ENCODE results near the gene ITGB4.

DNA sequence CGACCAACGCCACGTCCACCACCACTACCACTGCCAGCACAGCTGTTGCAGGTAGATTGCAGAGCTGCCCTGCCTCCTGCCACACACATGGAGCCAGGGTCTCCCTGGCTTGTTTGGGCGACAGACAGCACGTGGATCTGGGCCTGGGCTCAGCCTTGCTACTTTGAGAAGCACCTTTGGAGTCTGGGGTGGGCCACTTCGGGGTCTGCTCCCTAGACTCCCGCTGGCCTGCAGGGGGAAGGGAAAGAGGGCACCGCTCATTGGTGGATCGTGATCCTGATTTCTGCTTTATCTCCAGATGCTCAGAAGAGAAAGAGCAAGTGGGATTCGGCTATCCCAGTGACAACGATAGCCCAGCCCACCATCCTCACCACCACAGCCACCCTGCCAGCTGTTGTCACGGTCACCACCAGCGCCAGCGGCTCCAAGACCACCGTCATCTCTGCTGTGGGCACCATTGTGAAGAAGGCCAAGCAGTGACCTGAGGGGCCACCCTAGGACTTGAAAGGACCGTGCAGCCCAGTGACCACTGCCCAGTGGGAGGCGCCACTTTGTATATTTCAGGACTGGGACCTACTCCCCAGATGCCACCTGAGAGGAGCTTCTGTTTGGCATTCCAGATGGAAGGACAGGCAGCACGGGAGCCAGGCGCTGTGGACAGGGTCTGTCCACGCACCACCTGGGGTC is 15.1 kb upstream of the ITGB4 start:
- TF ChIP-seq, protein P1, sequence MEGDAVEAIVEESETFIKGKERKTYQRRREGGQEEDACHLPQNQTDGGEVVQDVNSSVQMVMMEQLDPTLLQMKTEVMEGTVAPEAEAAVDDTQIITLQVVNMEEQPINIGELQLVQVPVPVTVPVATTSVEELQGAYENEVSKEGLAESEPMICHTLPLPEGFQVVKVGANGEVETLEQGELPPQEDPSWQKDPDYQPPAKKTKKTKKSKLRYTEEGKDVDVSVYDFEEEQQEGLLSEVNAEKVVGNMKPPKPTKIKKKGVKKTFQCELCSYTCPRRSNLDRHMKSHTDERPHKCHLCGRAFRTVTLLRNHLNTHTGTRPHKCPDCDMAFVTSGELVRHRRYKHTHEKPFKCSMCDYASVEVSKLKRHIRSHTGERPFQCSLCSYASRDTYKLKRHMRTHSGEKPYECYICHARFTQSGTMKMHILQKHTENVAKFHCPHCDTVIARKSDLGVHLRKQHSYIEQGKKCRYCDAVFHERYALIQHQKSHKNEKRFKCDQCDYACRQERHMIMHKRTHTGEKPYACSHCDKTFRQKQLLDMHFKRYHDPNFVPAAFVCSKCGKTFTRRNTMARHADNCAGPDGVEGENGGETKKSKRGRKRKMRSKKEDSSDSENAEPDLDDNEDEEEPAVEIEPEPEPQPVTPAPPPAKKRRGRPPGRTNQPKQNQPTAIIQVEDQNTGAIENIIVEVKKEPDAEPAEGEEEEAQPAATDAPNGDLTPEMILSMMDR (IDR thresholded peaks at IDR 0.05; ENCODE audit: low read length) = no peak
- TF ChIP-seq EZH2phosphoT487 (IDR thresholded peaks at IDR 0.05; ENCODE audit: low read length) (no peak), EZH2 (optimal IDR thresholded peaks at IDR 0.05; ENCODE audit: low read depth, low read length) (no peak)
